Hematopoietic multipotent progenitor cell treated with erythropoietin and hydrocortisone succinate and interleukin-3 and kit ligand, for 8 days (in vitro differentiated cells): ENCODE measurements around the gene SPRED3.
"Not testable (repeated sequence)": the region's sequence is repeated elsewhere in the genome, so short reads cannot be mapped to it uniquely, and the experiment has no call there.

ENCODE experiments used
- DNase-seq: peaks from one replicate; pipeline ENCODE4 v3.0.0-alpha.2; 2015

SPRED3 gene

GRCh38 chr19:38422438-38422837 lies 33.9 kb downstream of the SPRED3 start:
- no peak for DNase-seq

- no peak for DNase-seq
These were observed 35.8 kb downstream of the SPRED3 start for GRCh38 chr19:38424272-38424671.

DNA sequence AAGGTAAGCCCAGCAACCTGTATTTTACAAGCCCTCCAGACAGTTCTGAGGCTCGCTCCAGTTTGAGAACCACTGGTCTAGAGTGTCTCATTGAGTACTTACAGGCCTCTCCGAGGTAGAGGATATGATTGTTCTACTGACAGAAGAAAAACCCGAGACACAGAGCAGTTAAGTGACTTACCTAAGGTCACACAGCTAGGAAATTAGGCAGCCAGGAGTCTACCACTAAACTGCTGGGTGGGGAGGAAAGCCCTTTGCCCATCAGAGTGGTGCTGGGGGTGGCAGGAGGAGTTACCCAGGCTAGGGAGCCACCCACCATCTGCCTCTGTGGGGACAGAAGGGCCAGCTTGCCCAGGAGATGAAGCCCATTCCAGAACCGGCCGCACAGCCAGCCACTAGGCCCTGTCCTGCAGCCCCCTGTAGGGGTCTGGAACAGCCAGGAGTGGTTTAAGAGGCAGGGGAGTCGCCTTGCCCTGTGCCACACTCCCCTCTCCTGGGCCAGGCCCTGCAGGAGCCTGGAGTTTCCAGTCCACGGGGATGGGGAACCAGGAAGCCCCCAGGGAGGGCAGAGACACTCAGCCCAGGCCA lies 36.8 kb downstream of the SPRED3 start:
- DNase-seq: no peak

- DNase-seq: peak; percentile 8
These were observed 37.4 kb downstream of the SPRED3 start, which contains the start of gene RASGRP4 for GRCh38 chr19:38425810-38426466. RASGRP4 (minus strand) TSS chr19:38426219; CDS start chr19:38426091, 128 bp downstream.

GRCh38 chr19:38427035-38427677 lies 38.7 kb downstream of the SPRED3 start:
- not testable (repeated sequence) for DNase-seq

GRCh38 chr19:38429055-38429810 lies 40.7 kb downstream of the SPRED3 start:
- DNase-seq: no peak

GRCh38 chr19:38429811-38430156 lies 41.3 kb downstream of the SPRED3 start:
- no peak for DNase-seq

DNA sequence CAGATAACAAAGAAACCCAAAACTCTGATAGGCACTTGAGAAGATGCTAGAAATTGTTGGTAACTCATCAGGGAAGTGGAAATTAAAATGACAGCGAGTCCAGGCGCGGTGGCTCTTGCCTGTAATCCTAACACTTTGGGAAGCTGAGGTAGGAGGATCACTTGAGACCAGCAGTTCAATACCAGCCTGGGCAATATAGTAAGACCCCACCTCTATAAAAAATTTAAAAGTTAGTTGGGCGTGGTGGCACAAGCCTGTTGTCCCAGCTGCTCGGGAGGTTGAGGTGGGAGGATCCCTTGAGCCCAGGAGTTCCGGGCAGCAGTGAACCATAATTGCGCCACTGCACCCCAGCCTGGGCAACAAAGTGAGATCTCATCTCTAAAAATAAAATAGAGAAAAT lies 42.4 kb downstream of the SPRED3 start:
- no peak for DNase-seq

DNA sequence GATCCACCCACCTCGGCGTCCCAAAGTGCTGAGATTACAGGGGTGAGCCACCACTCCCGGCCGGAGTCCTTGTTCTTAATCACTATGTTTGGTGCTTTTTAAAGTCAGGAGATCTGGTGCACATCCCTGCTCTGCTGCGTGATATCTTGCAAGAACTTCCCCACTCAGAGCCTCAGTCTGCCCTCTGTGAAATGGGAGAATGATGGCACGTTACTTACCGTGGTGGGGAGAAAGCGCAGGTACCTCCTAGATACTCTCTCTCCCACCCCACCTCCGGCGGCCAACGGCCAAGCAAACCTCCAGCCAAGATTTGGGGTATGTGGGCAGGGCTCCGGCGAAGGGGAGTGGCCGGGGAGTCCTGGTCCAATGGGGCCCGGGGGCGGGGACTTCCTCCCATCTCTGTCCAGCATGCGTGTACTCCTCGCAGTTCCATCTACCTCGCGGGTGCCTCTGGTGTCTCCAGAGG lies 44.8 kb downstream of the SPRED3 start, which contains the start of gene RYR1:
TSS of gene RYR1 (plus strand) at position 424 of the 466 bp plus-strand sequence. CDS start 139 bp downstream, outside the sequence.
- DNase-seq: peak; percentile 51

GRCh38 chr19:38434549-38435051 lies 46.1 kb downstream of the SPRED3 start:
- DNase-seq: no peak

- DNase-seq: no peak
These were observed 48.8 kb downstream of the SPRED3 start for GRCh38 chr19:38437295-38437694.

GRCh38 chr19:38437917-38438316 lies 49.4 kb downstream of the SPRED3 start:
- DNase-seq: no peak

- DNase-seq: no peak
These were observed 52.1 kb downstream of the SPRED3 start for GRCh38 chr19:38440592-38440991.

DNA sequence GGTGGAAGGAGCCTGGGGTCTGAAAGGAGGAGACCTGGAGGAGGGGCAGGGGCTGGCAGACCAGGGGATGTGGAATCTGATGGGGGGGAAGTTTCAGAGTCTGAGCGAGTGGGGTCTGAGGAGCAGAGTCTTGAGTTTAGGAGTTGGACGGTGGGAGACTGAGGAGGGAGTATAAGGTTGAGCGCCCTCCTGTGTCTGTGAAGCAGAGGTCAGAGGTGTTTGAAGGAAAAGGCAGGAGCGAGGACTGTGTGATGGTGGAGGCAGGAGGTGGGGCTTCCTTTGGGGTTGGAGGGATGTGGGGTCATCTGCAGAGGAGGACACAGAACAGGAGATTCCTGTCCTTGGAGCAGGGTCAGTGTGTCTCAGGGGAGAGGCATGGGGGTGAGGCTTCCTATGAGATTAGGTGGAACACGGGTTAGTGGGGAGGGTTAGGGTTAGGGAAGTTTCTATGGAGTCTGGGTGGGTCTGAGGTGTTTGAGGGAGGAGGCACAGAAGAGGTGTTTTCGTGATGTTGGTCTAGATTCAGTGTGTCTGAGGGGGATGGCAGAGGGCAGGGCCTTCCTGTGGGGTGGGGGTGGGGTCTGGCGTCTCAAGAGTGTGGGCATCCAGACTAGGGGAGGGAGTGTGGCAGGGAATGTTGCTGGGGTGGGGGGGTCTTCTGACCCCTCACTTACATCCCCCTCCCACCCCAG lies 53.3 kb downstream of the SPRED3 start:
- DNase-seq: peak; percentile 24

GRCh38 chr19:38442736-38443135 lies 54.2 kb downstream of the SPRED3 start:
- no peak for DNase-seq

DNA sequence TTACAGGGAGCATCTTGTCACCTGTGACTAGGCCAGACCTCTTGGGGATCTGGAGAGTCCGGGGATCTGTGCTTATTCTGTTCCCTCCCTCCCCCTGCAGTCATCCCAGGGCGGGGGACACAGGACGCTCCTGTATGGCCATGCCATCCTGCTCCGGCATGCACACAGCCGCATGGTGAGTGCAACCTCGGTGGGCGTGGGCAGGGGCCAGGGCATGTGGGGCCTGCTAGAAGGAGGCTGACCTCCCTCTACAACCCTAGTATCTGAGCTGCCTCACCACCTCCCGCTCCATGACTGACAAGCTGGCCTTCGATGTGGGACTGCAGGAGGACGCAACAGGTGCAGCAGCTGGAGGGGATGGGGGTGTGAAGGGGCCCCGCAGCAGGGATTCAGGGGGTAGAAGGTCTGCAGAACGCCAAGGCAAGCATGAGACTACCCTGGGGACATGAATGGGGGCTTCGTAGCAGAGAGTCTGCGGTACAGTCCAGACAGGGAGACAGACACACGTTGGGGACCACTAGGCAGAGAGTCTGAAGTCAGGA lies 55.0 kb downstream of the SPRED3 start:
- no peak for DNase-seq

DNA sequence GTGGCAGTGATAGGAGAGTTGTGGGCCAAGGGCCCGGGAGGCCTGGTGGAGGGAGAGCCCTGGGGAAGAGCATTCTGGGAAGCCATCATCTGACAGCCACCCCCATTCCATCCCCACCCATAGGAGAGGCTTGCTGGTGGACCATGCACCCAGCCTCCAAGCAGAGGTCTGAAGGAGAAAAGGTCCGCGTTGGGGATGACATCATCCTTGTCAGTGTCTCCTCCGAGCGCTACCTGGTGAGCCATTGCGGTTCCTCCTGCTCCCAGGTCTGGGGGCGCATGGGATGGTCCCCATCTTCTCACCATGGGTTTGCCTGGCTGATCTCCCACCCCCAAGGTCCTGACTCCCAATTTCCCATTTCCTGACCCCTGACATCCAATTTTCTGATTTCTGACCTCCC lies 55.5 kb downstream of the SPRED3 start:
- DNase-seq: no peak

DNA sequence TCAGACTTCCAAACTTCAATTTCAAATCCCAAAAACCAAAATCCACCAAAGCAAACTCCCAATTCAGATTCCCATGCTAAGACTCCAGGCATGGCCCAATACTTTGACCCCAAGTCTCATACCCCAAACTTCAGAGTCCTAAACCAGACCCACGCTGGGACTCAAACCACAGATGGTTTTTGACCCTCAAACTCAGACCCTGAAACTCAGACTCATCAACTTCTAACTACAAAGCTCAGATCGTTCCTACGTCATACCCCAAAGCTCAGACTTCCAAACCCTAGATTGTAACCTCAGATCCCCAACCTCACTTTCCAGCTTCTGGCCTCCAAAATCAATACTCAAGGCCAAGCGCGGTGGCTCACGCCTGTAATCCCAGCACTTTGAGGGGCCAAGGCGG lies 56.9 kb downstream of the SPRED3 start:
- DNase-seq: no peak

- no peak for DNase-seq
These were observed 59.7 kb downstream of the SPRED3 start for GRCh38 chr19:38448225-38448624.
